22Rv1 (cell line): ENCODE data around the gene PLA1A.

Experiments
- H3K27ac ChIP-seq: fragments of 450-650 bp; 2 replicates; pipeline ENCODE4 v1.5.1; 2017
- ZFX ChIP-seq: fragments of 450-650 bp; IDR thresholded peaks from 2 replicates; pipeline ENCODE4 v1.6.1; 2017; ENCODE audit warnings: antibody characterized with exemption, borderline replicate concordance
- TF ChIP-seq, protein P1 (sequence below): fragments of 450-650 bp; IDR thresholded peaks from 2 replicates; pipeline ENCODE4 v1.5.1; 2017; ENCODE audit warnings: mild to moderate bottlenecking

Gene PLA1A

DNA sequence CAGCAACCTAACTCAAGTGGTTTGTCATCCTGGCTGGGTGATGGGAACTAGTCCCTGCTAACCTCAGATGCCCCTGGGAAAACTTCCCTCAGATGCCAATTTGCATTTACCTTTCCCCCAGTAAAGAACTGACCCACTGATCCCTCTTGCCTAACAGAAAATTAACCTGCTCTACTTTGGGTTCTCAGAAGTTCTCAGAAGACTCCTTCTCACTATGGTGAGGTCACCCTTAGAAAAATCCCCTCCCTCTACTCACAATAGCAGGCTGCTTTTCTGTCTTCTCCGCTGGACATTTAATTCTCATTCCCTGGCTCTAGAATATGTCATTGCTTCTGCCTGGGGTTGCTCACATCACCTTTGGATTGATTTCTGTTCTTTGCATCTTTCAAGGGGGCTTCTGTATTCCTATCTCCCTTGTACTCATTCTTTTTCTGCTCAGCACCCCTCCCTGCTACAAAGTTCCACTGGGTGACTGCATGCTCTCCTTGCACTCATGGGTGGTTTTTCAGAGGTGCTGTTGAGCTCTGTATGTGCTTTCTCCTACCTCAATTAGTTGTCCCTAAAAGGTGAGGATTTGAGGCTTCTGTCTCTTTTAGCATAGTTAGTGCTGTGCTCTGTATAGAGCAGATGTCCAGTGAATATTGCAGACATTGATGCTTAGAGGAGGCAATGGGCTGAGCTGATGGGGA lies 869 bp downstream of the PLA1A start:
- no peak for TF ChIP-seq ZFX
- TF ChIP-seq, protein P1, sequence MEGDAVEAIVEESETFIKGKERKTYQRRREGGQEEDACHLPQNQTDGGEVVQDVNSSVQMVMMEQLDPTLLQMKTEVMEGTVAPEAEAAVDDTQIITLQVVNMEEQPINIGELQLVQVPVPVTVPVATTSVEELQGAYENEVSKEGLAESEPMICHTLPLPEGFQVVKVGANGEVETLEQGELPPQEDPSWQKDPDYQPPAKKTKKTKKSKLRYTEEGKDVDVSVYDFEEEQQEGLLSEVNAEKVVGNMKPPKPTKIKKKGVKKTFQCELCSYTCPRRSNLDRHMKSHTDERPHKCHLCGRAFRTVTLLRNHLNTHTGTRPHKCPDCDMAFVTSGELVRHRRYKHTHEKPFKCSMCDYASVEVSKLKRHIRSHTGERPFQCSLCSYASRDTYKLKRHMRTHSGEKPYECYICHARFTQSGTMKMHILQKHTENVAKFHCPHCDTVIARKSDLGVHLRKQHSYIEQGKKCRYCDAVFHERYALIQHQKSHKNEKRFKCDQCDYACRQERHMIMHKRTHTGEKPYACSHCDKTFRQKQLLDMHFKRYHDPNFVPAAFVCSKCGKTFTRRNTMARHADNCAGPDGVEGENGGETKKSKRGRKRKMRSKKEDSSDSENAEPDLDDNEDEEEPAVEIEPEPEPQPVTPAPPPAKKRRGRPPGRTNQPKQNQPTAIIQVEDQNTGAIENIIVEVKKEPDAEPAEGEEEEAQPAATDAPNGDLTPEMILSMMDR: no peak

DNA sequence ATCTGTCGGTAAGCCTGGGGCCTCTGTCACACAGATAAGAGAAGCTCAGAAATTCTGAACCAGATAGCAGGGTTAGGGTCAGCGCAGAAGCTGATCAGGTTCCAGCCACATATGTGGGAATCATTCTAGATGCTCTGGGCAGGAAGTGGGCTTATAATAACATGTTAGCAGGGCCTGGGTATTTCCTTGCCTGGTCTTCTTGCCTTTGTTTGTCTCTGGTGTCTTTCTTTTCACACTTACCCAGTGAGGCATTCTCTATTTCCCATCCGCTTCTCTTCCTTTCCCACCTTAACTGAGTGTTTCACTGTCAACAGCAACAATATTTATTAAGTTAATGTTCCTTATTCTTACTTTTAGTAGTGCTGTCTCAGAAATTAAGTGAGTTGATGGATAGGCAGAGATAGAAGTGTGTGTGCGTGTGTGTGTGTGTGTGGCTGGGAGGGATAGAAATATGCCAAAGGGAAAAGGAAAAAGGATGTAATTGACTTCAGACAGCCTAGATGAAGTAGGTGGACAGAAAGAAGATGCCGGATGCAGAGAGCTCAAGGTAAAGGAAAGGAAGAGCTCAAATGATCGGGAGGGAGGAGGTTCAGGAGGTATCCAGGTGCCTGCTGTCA lies 2.0 kb downstream of the PLA1A start:
- TF ChIP-seq, protein P1: no peak
- TF ChIP-seq ZFX: no peak
- H3K27ac ChIP-seq: no peak overlapping the region

More for the DNA sequence above, 869 bp downstream of the PLA1A start:
- H3K27ac ChIP-seq: no peak overlapping the region

DNA sequence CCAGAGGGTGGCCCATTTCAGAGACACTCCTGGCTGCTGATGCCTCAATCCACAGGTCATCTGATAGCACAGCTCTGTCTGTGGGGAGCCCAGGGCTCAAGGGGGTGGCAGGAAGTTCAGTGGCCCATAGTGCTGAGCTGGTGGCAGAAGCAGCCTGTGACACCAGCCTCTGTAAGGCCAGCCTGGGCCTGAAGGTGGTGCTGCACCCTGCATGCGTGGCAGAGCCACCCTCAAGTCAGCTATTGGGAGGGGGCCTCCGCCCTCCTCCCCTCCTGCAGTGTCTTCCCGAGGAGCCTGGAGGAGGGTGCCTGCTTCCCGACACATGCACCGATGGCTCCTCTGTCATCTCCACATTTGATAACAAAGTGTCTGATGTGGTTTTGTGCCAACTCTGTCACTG lies 3.0 kb downstream of the PLA1A start:
- H3K27ac ChIP-seq: no peak overlapping the region
- TF ChIP-seq ZFX: no peak
- TF ChIP-seq, protein P1: peak; percentile 29

DNA sequence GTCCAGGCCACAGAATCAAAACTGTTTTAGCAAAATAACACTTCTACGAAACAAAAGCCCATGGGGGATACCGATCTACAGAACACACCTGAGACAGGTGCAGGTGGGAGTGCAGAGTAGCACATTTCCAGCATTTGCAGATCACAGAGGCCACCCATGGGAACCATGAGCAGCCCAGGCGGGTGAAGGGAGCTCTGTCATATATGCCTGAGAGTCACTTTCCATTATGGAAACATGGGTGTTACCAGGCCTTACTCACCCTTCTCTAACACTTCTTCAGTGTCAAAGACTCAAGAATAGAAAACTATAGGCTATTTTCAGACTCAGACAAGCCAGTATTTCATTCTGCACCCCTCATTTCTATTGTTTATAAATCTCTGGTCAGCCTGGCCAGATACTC lies 3.5 kb downstream of the PLA1A start:
- TF ChIP-seq, protein P1: no peak
- TF ChIP-seq ZFX: no peak
- H3K27ac ChIP-seq: no peak overlapping the region

DNA sequence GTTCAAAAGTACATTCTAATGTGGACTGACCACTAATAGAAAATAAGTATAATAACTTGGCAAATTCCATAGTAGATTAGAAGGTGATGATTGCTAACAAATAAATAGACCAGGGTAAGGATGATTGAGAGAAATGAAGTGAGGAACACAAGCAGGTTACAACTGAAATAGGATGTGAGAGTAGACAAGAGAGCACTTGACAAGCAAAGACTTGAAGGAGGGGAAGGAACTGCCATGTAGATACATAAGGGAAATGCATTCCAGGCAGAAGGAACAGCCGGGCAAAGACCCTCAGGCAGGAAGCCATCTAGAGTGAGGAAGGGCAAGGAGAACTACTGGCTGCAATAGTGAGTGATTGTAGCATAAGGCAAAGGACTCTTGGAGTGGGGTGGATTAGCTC lies 5.0 kb downstream of the PLA1A start:
- H3K27ac ChIP-seq: no peak overlapping the region
- TF ChIP-seq, protein P1: no peak

GRCh38 chr3:119604878-119605277 lies 7.2 kb downstream of the PLA1A start:
- no peak overlapping the region for H3K27ac ChIP-seq
- TF ChIP-seq, protein P1: no peak
- TF ChIP-seq ZFX: no peak

DNA sequence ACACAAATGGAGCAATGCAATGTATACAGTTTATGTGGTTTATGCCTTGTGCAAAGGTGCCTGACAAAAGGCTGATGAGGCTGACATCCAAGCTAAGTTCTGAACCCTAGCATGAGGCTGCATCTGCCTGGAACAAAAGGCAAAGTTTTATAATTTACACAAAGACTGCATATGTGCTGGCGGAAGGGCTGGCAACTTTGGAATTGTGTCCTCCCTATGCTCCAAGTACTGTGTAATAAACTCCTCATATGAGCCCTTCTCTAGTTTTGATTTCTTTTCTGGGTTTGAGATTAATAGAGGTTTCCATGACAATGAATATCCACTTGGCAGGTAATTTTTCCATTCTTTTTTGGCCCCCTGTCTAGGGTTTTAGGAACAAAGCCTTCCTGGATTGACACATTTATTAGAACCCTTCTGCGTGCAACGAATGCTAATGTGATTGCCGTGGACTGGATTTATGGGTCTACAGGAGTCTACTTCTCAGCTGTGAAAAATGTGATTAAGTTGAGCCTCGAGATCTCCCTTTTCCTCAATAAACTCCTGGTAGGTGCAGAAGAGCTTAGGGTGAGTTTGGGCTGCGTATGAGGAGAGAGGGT lies 10.8 kb downstream of the PLA1A start:
- TF ChIP-seq, protein P1: no peak
- TF ChIP-seq ZFX: no peak
- H3K27ac ChIP-seq: no peak overlapping the region
